Forelimb muscle (tissue), 1 donor: Measurements from ENCODE around the gene AHRR. TPM values are rescaled to one million over a fixed set of nuclear protein-coding genes. Genes with fewer than 3 reads are reported as not detected.
"Not testable (repeated sequence)": the region's sequence is repeated elsewhere in the genome, so short reads cannot be mapped to it uniquely, and the experiment has no call there.

Experiments
- DNase-seq: peaks from one replicate; pipeline ENCODE4 v3.0.0-alpha.2; 2013; ENCODE audit warnings: low read depth
- polyA plus RNA-seq: library from polyadenylated mRNA; unstranded; fragments of 120-200 nt; gene quantifications from one replicate; pipeline ENCODE4 v1.2.1, GENCODE V29; 2013; ENCODE audit not compliant: insufficient read length

The AHRR gene
- polyA plus RNA-seq, 1 donor, result 5.0 TPM

DNA sequence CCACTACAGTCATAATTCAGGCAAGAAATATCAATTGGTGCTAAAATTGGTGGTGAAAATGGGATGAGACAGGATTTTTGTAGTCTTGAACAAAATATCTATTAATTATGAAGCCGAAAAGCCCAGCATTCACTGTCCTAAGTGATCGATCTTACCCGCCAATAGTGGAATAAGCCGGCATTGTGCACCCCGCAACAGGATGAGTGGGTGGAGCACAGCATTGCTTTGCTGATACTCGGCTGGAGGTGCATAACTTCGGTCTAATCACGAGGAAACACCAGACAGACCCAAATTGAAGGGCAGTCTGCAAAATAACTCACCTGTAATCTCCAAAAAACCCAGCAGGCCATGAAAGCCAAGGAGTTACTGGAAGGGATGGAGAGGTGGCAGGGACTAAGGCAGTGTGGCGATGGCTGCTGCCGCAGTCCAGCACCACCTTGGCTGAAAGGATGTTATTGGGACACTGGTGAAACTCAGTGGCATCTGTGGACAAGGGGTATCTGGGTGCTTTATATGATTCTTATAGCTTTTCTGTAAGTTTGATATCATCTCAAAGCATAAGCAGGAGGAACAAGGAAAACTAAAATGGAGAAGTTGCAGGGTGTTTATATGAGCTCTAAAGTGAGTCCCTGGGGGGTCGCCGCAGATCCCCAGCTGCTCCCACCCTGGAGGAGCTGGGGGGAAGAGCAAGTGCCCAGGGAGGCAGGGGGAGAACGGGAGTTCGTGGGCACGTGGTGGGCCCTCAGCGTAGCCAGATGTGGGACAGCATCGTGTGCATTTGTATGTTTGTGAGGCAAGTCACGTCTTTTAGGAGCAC, 45.2 kb downstream of the AHRR start:
- DNase-seq, result no peak

DNA sequence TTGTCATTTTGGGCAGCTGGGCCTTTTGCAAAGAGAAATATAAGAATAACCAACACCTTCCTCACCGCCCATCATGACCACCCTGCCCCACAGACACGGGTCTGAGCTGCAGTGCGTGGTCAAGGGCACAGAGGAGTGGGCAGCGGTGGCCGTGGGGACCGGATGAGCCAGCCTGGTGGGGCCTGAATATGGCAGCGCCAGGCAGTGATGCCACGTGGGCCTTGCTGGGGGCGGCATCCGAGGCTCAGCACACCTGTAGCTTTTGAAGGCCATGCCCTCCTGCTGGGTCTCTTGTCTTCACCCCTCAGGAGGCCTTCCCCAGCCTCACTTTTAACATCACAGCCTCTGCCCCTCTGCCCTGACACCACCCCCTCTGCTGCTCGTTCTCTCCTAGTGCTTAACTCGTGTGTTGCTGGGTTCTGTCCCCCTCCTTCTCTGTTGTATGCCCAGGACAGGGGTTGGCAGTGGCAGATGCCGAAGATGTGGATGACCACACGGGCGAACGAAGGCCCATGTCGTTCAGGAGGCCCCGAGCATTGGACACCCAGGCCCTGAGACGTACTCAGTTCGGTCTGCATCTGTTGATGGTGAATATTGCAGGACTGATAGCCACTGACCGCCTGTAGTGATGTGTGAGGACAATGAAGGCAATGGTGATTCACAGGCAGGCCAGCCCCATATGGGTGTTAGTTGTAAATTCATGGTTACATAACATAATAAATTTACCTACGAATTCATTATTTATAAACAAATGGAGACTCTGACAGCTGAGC, 46.0 kb downstream of the AHRR start:
- DNase-seq, result no peak

DNA sequence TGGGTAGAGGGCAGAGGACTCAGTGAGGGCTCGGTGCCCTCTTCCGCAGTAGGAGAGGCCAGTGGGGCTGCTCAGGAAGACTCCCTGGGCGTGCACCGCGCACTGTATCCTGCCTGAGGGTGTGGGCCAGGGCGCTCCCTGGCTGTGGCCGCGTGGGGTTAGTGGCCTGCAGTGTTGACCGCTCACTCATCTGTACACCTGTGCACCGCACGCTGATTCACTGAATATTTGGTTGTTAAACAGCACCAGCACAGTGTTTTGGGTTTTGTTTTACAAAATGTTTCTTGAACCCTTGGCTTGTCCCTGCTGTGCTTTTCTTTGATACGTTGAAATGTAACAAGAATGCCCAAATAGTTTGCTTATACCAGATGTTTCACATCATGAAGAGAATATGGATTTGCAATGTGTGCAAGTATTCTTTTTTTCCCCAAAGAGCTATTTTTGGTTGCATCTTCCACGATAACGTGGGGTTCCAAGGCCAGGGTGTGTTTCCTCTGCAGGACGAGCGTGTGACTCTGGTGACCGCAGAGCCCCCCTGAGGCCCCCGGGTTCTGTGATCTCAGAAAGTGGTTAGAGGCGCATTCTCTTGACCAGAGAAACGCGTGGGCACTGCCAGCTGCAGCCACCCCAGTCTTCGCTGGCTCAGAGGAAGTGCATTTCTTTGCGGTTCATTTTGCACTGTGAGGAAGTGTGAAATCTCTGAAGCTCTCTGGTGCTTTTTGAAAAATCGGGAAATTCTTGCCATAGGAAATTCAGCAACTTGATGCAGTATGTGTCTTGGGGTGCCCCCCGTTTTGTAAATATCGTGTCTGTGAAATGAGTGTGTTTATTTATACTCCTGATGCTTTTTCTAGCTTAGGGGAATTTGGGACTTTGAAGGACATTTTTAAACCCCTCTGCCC, 46.9 kb downstream of the AHRR start:
- no peak for DNase-seq

DNA sequence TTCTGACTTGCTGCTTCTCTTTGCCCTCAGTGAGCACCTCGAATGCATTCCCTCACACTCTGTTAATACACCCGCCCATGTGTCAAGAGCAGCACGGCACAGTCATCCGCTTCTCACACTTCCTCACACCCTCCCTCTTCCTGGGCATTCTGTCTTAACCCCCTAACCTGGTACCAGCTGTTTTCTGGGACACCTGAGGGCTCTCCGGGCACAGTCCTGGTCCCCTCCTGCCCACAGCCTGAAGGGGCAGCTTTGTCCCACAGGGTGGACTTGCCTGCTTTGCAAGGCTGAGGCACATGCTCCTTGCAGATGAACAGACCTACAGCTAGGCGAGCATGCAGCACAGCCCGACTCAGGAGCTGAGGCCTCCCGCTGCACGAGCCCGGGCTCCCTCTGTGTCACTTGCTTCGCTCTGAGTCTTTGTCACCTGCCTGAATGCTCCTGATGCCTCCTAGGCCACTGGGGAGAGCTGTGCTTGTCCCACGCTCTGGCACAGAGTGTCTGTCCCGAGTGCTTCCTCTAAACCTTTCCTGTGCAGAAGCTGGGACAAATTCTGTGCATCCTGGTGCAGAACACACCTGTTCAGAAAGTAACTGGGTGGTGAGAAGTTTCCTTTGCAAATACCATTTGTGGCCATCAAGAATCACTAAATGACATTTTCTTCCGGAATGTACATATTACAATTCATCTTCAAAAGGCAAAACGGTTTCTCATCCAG, 47.8 kb downstream of the AHRR start:
- no peak for DNase-seq

- DNase-seq, result not testable (repeated sequence)
Measured at GRCh38 chr5:369869-370236, 48.3 kb downstream of the AHRR start.

- no peak for DNase-seq
Measured at GRCh38 chr5:370311-370958, 48.9 kb downstream of the AHRR start.

- no peak for DNase-seq
Measured at GRCh38 chr5:370959-371810, 49.7 kb downstream of the AHRR start.

DNA sequence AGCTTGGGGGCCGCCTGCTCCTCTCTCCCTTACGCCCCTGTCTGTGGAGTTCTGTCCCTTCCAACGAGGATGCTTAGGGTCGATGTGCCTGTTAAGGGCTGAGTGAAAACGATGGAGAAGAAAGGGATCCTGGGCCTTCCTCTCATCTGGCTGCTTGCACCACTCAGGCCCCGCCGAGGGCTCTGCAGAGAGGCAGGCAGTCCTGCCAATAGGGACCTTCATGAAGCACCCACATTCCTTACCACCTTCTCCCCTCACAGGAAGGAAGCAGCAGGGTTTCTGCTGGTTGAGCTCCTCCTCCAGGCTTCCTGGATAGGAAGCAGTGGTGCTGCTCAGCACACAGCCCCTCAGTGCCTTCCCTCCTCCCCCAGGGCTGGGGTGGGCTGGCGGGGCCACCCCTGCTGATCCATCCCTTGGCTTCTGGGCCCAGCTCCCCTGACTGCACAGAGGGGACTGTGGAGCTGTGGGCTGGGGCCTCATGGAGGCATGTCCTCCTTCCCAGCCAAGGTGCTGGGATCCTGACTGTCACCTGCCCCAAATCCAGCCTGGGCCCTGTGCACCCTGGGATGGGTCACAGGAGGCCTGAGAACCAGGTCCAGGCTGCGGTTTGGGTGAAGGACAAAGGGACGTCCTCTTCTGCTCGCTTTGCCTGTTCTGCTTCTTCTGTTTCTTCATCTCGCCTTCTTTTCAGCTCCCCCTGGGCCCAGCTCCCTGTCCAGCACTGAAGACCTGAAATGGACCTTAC, 50.5 kb downstream of the AHRR start:
- no peak for DNase-seq

GRCh38 chr5:372556-372995, 51.1 kb downstream of the AHRR start:
- DNase-seq, result no peak

- no peak for DNase-seq
Measured at GRCh38 chr5:372996-373709, 51.6 kb downstream of the AHRR start.

GRCh38 chr5:373710-374602, 52.4 kb downstream of the AHRR start:
- no peak for DNase-seq

- no peak for DNase-seq
Measured at GRCh38 chr5:374631-375335, 53.3 kb downstream of the AHRR start.

GRCh38 chr5:375336-375920, 53.9 kb downstream of the AHRR start:
- no peak for DNase-seq

- no peak for DNase-seq
Measured at GRCh38 chr5:375921-376798, 54.6 kb downstream of the AHRR start.

DNA sequence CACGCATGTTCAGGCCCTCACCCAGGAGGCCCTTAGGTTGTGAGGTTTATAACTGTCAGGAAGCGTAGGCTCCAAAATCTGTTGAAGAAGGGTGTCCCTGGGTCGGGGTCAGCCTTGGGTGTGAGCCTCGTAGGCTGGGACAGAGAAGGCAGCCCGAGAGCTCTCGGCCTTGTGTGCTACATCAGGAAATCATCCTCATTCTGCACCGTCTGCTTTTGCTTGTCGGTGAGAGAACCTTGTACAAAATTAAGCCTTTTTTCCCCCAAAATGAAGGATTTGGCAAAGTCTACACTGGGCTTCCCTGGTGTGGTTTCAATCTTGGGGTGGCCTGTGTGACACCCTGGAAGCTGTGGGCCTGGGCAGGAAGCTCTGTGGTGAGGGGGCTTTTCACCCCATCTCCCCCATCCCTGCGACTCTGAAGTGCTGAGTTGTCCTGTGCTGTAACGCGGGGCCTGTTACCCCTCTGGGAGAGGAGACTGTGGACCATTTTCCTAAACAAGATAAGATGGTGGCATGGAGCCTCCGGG, 55.3 kb downstream of the AHRR start:
- DNase-seq, result no peak
